ENCODE results near the gene WDR12.
A peak's percentile ranks its signal among the peaks of the same experiment; 100 is the strongest.

GRCh38 chr2:202831242-202832220, 79.9 kb downstream of the WDR12 start:
- TF ChIP-seq CTCF (IDR thresholded peaks at IDR 0.05; ENCODE audit: low read length) (peak; percentile 88), EZH2 (optimal IDR thresholded peaks at IDR 0.05; ENCODE audit: low read depth, low read length) (no peak), EZH2phosphoT487 (IDR thresholded peaks at IDR 0.05; ENCODE audit: low read length) (no peak)
